ENCODE results near the gene SFXN5.

The SFXN5 gene

GRCh38 chr2:72892506-72893173, 178.9 kb downstream of the SFXN5 start:
- DNase-seq = no peak

Measured in DMS79 (cell line).